ENCODE measurements around the gene GALNT17.

DNA sequence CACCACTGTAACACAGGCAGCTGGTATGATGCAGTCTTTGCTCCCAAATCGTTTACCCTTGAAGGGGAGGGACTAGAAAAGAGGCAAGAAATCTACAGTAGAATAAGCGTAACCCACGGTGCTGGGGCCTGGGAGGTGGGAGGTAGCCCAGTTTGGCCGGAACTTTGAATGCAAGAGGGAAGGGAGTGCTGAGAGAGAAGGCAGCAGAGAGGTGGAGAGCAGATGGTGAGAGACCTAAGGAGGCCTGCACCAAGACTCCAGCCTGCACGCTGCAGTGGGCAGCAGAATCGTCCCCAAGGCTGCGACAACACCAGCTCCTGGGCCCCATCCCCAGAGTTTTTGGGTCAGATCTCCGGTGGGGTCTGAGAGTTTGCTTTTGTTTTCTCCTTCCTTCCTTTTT, 547.5 kb downstream of the GALNT17 start:
- TF ChIP-seq, protein P1, sequence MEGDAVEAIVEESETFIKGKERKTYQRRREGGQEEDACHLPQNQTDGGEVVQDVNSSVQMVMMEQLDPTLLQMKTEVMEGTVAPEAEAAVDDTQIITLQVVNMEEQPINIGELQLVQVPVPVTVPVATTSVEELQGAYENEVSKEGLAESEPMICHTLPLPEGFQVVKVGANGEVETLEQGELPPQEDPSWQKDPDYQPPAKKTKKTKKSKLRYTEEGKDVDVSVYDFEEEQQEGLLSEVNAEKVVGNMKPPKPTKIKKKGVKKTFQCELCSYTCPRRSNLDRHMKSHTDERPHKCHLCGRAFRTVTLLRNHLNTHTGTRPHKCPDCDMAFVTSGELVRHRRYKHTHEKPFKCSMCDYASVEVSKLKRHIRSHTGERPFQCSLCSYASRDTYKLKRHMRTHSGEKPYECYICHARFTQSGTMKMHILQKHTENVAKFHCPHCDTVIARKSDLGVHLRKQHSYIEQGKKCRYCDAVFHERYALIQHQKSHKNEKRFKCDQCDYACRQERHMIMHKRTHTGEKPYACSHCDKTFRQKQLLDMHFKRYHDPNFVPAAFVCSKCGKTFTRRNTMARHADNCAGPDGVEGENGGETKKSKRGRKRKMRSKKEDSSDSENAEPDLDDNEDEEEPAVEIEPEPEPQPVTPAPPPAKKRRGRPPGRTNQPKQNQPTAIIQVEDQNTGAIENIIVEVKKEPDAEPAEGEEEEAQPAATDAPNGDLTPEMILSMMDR (IDR thresholded peaks at IDR 0.05; ENCODE audit: low read depth, low read length) = no peak
- TF ChIP-seq EZH2phosphoT487 (IDR thresholded peaks at IDR 0.05; ENCODE audit: low read depth) = no peak
